GM18517 (cell line): Measurements from ENCODE around the gene RBMS1.

Source experiments
- ATAC-seq: cut with Tn5 transposase; IDR thresholded peaks from one replicate; pipeline ENCODE4 v1.9.1; 2021; ENCODE audit warnings: mild to moderate bottlenecking, moderate library complexity; ENCODE audit not compliant: unreplicated experiment

RBMS1 gene

GRCh38 chr2:160493227-160494028 lies at the start of gene RBMS1:
RBMS1 (minus strand) TSS chr2:160493807; CDS start chr2:160493363, 444 bp downstream.
- ATAC-seq: no peak

GRCh38 chr2:160541745-160542144 lies 48.1 kb upstream of the RBMS1 start:
- no peak for ATAC-seq

GRCh38 chr2:160538559-160539355 lies 45.1 kb upstream of the RBMS1 start:
- ATAC-seq: no peak

GRCh38 chr2:160538115-160538514 lies 44.5 kb upstream of the RBMS1 start:
- no peak for ATAC-seq

- ATAC-seq: no peak
Observed at GRCh38 chr2:160534996-160535395, 41.4 kb upstream of the RBMS1 start.

GRCh38 chr2:160534249-160534648 lies 40.6 kb upstream of the RBMS1 start:
- ATAC-seq: no peak

- no peak for ATAC-seq
Observed at GRCh38 chr2:160533482-160533881, 39.9 kb upstream of the RBMS1 start.

GRCh38 chr2:160532388-160532787 lies 38.8 kb upstream of the RBMS1 start:
- no peak for ATAC-seq

GRCh38 chr2:160522951-160523710 lies 29.5 kb upstream of the RBMS1 start:
- no peak for ATAC-seq

- no peak for ATAC-seq
Observed at GRCh38 chr2:160517731-160518130, 24.1 kb upstream of the RBMS1 start.

- peak; percentile 87 for ATAC-seq
Observed at GRCh38 chr2:160516547-160517365, 23.1 kb upstream of the RBMS1 start.

GRCh38 chr2:160515120-160515519 lies 21.5 kb upstream of the RBMS1 start:
- no peak for ATAC-seq

GRCh38 chr2:160513120-160513519 lies 19.5 kb upstream of the RBMS1 start:
- ATAC-seq: no peak

GRCh38 chr2:160512491-160512890 lies 18.9 kb upstream of the RBMS1 start:
- no peak for ATAC-seq

- ATAC-seq: no peak
Observed at GRCh38 chr2:160510617-160511016, 17.0 kb upstream of the RBMS1 start.

GRCh38 chr2:160509016-160509415 lies 15.4 kb upstream of the RBMS1 start:
- ATAC-seq: no peak

GRCh38 chr2:160507464-160507863 lies 13.9 kb upstream of the RBMS1 start:
- ATAC-seq: no peak

- ATAC-seq: no peak
Observed at GRCh38 chr2:160507046-160507407, 13.4 kb upstream of the RBMS1 start.

- no peak for ATAC-seq
Observed at GRCh38 chr2:160506371-160507045, 12.9 kb upstream of the RBMS1 start.

- ATAC-seq: no peak
Observed at GRCh38 chr2:160505256-160505655, 11.6 kb upstream of the RBMS1 start.
